OCI-LY3 (cell line): ENCODE measurements around the gene TAPBP.

Experiments used
- EZH2phosphoT487 ChIP-seq: fragments of 200-600 bp; shearing (Covaris generic); IDR thresholded peaks from 2 replicates; pipeline ENCODE4 v1.6.1; 2018; ENCODE audit warnings: antibody characterized with exemption, mixed run types, low read depth
- TF ChIP-seq, protein P1 (sequence below): fragments of 200-600, 300-600 bp; sonication (generic); IDR thresholded peaks from 2 replicates; pipeline ENCODE4 v1.5.1; 2014; ENCODE audit warnings: antibody characterized with exemption, low read length, low read depth

DNA sequence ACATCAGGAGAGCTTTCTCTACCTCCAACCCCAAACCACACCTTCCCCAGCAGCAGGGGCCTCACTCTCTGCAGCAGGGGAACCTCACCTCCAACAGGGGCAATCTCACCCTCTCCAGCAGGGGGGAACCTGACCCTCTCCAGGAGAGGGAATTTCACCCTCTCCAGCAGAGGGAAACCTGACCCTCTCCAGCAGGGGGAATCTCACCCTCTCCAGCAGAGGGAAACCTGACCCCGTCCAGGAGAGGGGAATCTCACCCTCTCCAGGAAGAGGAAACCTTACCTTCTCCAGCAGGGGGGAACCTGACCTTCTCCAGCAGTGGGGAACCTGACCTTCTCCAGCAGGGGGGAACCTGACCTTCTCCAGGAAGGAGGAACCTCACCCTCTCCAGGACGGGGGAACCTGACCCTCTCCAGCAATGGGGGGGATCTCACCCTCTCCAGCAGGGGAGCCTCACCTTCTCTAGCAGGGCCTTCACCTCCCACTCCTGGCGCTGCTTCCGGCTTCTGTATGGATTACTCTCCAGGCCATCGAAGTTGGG, 33.8 kb downstream of the TAPBP start:
- TF ChIP-seq, protein P1, sequence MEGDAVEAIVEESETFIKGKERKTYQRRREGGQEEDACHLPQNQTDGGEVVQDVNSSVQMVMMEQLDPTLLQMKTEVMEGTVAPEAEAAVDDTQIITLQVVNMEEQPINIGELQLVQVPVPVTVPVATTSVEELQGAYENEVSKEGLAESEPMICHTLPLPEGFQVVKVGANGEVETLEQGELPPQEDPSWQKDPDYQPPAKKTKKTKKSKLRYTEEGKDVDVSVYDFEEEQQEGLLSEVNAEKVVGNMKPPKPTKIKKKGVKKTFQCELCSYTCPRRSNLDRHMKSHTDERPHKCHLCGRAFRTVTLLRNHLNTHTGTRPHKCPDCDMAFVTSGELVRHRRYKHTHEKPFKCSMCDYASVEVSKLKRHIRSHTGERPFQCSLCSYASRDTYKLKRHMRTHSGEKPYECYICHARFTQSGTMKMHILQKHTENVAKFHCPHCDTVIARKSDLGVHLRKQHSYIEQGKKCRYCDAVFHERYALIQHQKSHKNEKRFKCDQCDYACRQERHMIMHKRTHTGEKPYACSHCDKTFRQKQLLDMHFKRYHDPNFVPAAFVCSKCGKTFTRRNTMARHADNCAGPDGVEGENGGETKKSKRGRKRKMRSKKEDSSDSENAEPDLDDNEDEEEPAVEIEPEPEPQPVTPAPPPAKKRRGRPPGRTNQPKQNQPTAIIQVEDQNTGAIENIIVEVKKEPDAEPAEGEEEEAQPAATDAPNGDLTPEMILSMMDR: peak; percentile 32
- TF ChIP-seq EZH2phosphoT487: no peak
